PC-3 (cell line): ENCODE data around the gene NSFL1C.

Experiments
- CTCF ChIP-seq: fragments of 300-600 bp; sonication (generic); conservative IDR thresholded peaks from 2 replicates; pipeline ENCODE4 v1.5.1; 2017; ENCODE audit warnings: antibody characterized with exemption, low read depth, mild to moderate bottlenecking, low read length
- EZH2 ChIP-seq: fragments of 300-600 bp; sonication (generic); IDR thresholded peaks from one replicate; pipeline ENCODE4 v1.6.1; 2017; ENCODE audit warnings: antibody characterized with exemption, mild to moderate bottlenecking, low read length; ENCODE audit not compliant: unreplicated experiment
- EZH2phosphoT487 ChIP-seq: fragments of 300-600 bp; sonication (generic); IDR thresholded peaks from 2 replicates; pipeline ENCODE4 v1.6.1; 2018; ENCODE audit warnings: mild to moderate bottlenecking, antibody characterized with exemption, low read length, borderline replicate concordance

DNA sequence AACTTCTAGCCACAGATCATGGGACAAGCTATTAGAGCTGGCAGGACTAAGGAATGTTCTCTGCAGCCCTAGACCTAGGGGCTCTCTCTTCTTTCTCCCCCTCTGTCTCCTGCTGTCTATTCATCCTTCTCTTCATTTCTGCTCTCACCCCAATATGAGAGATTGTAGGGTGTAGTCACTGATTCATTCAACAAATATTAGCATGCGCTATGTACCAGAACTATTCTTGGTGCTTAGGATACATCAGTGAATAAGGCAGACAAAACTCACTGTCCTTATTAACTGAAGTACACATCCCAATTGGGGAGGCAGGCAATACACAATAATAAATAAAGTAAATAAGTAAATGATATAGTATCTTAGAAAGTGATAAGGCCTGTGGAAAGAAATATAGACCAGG lies 39.2 kb upstream of the NSFL1C start:
- TF ChIP-seq CTCF (no peak), EZH2phosphoT487 (no peak), EZH2 (no peak)
